ENCODE measurements around the gene PROB1. TPM values are rescaled to one million over a fixed set of nuclear protein-coding genes. Genes with fewer than 3 reads are reported as not detected.

PROB1 gene
- total RNA-seq, 1 experiment from 2014 or later: 1.9 TPM

DNA sequence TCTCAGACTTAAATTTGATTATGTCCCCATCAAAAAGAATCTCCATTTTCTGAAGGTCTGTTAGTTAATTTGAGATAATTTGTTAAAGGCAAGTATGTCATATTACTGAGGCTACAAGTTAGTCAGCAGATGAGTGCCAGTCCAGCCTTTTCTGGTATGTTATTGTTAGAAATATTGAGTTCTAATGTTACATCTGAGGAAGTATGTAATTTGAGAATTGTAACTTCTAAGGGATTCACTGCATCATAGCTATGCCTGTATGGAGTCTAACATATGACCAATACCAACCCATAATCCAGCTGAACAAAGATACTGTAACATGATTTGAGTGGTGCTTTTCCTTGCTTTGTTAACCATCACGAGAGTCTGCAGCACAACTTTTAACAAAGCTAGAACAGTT, 25.7 kb downstream of the PROB1 start:
- Mint-ChIP-seq H3K4me1 (ENCODE audit: low read depth, unreplicated experiment) (peaks cover 11% of the 10 kb centered on the region), H3K27ac (ENCODE audit: unreplicated experiment) (no peak overlapping the region), H3K36me3 (ENCODE audit: insufficient read depth, unreplicated experiment) (peaks cover 68% of the 10 kb centered on the region), H3K27me3 (ENCODE audit: unreplicated experiment) (no peaks in the 10 kb centered on the region), H3K9me3 (ENCODE audit: low read depth, unreplicated experiment) (no peaks in the 10 kb centered on the region), H3K4me3 (ENCODE audit: low read depth, unreplicated experiment) (no peak overlapping the region)
- no peak for DNase-seq
- BruUV-seq (replicated peaks): TSS peak; percentile 34
- CTCF ChIA-PET: interaction anchor here (0.5 kb wide), 1 partner anchor 27 kb away, joined by 4 read pairs; no protein-coding TSS in a partner anchor
- TF ChIP-seq, protein P1, sequence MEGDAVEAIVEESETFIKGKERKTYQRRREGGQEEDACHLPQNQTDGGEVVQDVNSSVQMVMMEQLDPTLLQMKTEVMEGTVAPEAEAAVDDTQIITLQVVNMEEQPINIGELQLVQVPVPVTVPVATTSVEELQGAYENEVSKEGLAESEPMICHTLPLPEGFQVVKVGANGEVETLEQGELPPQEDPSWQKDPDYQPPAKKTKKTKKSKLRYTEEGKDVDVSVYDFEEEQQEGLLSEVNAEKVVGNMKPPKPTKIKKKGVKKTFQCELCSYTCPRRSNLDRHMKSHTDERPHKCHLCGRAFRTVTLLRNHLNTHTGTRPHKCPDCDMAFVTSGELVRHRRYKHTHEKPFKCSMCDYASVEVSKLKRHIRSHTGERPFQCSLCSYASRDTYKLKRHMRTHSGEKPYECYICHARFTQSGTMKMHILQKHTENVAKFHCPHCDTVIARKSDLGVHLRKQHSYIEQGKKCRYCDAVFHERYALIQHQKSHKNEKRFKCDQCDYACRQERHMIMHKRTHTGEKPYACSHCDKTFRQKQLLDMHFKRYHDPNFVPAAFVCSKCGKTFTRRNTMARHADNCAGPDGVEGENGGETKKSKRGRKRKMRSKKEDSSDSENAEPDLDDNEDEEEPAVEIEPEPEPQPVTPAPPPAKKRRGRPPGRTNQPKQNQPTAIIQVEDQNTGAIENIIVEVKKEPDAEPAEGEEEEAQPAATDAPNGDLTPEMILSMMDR (IDR thresholded peaks at IDR 0.05; ENCODE audit: unreplicated experiment): no peak
- intact Hi-C loops (cut with micrococcal nuclease; ENCODE audit: unreplicated experiment): no loop called here

DNA sequence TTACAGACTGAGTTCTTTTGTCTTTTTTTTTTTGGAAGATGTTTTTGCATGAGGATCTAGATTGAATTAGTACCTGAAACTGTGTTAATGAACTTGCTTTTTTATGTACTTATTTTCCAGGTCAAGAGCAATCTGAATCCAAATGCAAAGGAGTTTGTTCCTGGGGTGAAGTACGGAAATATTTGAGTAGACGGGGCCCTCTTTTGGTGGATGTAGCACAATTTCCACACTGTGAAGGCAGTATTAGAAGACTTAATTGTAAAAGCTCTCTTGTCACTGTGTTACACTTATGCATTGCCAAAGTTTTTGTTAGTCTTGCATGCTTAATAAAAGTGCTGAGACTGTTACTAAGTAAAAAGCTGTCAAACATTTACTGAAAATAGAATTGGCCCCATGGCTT, 26.3 kb downstream of the PROB1 start:
- Mint-ChIP-seq H3K9me3 (ENCODE audit: low read depth, unreplicated experiment) (no peaks in the 10 kb centered on the region), H3K27ac (ENCODE audit: unreplicated experiment) (no peak overlapping the region), H3K36me3 (ENCODE audit: insufficient read depth, unreplicated experiment) (peaks cover 70% of the 10 kb centered on the region), H3K4me1 (ENCODE audit: low read depth, unreplicated experiment) (peaks cover 6% of the 10 kb centered on the region), H3K4me3 (ENCODE audit: low read depth, unreplicated experiment) (no peak overlapping the region), H3K27me3 (ENCODE audit: unreplicated experiment) (no peaks in the 10 kb centered on the region)
- intact Hi-C loops (cut with micrococcal nuclease; ENCODE audit: unreplicated experiment): no loop called here
- TF ChIP-seq, protein P1 (IDR thresholded peaks at IDR 0.05; ENCODE audit: unreplicated experiment): no peak
- DNase-seq: no peak
- CTCF ChIA-PET: no interaction called here
- no TSS peak for BruUV-seq (replicated peaks)

DNA sequence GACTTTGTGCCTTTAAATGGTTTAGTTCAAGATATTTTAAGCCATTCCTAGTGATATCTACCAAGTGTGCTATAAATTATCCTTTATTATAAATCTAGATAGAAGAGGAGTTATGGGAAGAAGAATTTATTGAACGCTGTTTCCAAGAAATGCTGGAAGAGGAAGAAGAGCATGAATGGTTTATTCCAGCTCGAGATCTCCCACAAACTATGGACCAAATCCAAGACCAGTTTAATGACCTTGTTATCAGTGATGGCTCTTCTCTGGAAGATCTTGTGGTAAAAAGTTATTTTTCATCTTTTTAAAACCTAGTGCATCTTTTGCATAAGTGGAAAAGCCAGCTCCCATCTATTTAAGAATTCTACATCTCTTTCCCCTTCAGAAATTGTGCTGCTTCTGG, 30.4 kb downstream of the PROB1 start:
- no peak overlapping the region for H3K4me3 Mint-ChIP-seq (ENCODE audit: low read depth, unreplicated experiment)
- TF ChIP-seq, protein P1 (IDR thresholded peaks at IDR 0.05; ENCODE audit: unreplicated experiment): no peak

DNA sequence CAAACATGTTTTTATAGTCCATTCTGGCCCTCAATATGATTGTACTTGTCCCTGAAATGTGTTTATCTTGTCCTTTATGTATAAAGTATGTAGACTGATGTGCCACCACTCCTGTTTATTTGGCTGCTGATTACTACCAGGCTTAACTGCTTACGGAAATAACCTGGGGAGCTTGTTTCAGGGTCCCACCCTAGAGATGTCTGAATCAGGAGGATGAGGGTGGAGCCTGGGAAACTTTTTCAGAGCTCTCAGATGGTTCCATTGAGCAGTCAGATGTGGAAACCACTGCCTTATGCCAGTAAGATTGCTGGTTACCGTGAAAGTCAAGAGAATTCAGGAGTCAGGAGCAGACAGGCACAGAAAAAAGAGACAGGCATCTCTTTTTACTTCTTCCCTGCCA, 31.0 kb downstream of the PROB1 start:
- no peak for DNase-seq
- TF ChIP-seq, protein P1 (IDR thresholded peaks at IDR 0.05; ENCODE audit: unreplicated experiment): no peak
- Mint-ChIP-seq H3K36me3 (ENCODE audit: insufficient read depth, unreplicated experiment) (peaks cover 55% of the 10 kb centered on the region), H3K4me1 (ENCODE audit: low read depth, unreplicated experiment) (no peaks in the 10 kb centered on the region), H3K4me3 (ENCODE audit: low read depth, unreplicated experiment) (no peak overlapping the region), H3K9me3 (ENCODE audit: low read depth, unreplicated experiment) (no peaks in the 10 kb centered on the region), H3K27ac (ENCODE audit: unreplicated experiment) (peak overlapping the region; percentile 40), H3K27me3 (ENCODE audit: unreplicated experiment) (no peaks in the 10 kb centered on the region)
- CTCF ChIA-PET: interaction anchor here (0.6 kb wide), 1 partner anchor 51 kb away, joined by 3 read pairs; no protein-coding TSS in a partner anchor
- intact Hi-C loops (cut with micrococcal nuclease; ENCODE audit: unreplicated experiment): no loop called here
- BruUV-seq (replicated peaks): no TSS peak

More for the DNA sequence above, 30.4 kb downstream of the PROB1 start:
- no peaks in the 10 kb centered on the region for H3K4me1 Mint-ChIP-seq (ENCODE audit: low read depth, unreplicated experiment)
- H3K27ac Mint-ChIP-seq (ENCODE audit: unreplicated experiment): no peak overlapping the region
- no TSS peak for BruUV-seq (replicated peaks)
- peaks cover 55% of the 10 kb centered on the region for H3K36me3 Mint-ChIP-seq (ENCODE audit: insufficient read depth, unreplicated experiment)
- intact Hi-C loops (cut with micrococcal nuclease; ENCODE audit: unreplicated experiment): no loop called here
- CTCF ChIA-PET: no interaction called here
- no peaks in the 10 kb centered on the region for H3K27me3 Mint-ChIP-seq (ENCODE audit: unreplicated experiment)
- DNase-seq: no peak
- no peaks in the 10 kb centered on the region for H3K9me3 Mint-ChIP-seq (ENCODE audit: low read depth, unreplicated experiment)
